NCI-H510A (cell line): Measurements from ENCODE around the gene NT5DC1.

Experiments
- DNase-seq: peaks from one replicate; lab custom pipeline; 2025; lab: John Stamatoyannopoulos, UW

NT5DC1 gene

DNA sequence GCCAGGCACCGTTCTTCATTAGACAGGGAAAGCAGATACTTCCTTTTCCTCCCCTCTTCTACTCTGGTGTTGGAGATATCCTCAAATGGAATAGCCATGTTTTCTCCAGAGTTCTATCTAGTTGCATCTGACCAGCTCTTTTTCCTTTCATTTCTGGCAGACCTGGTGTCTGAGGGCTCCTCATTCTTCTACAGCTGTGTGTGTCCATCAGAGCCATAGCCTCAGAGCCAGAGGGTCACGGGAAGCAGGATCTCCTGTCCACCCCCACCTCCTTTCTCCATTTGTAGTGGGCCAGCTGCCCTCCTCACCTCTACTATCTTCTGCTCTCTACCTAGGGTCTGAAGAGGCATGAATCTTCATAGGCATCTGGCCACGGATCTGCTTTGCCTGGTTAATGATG is 96.2 kb downstream of the NT5DC1 start:
- DNase-seq: no peak

DNA sequence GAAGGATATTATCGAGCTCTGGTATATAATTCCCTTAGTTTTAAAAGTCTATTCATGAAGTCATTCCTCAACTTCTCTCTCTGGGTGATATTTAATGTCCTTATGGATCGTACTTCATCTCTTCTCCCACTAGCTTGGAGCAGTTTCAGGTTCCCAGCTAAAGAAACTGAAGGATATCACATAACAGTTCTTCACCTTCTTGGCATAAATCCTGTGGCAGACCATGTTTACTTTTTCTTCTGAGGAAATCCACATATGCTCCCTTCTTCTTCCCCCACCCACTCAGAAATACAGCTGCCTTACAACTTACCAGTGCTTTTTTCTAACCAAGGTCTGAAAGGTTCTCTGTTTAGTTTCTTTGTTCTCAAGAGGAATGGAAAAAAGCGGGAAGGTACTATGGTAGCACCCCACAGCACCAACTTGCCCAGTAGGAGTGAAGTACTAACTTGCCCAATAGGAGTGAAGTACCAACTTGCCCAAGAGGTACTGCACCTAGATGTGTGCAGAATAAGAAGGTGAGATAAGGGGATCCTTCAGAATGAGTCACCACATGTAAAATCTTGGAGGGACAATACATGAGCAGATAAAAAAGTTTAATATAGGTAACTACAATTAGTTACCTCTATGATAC is 100.1 kb downstream of the NT5DC1 start:
- DNase-seq: no peak

DNA sequence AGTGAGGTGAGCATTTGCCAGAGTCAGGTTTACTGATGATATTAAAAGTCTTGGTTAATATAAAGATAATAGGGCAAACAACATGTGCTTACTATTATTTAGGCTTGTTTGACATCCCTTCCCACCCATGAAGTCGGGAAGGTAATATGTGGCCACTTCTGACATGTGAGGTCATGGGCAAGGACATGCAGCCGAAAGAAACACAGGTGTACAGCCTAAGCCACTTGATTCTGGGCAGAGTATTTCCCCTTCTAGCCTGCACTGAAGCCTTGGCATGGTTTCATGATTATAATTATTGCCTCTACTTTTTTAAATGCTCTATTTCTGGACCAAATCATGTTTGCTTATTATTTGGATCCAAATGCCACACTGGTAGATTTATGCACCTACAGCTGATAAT is 100.9 kb downstream of the NT5DC1 start:
- DNase-seq: no peak

DNA sequence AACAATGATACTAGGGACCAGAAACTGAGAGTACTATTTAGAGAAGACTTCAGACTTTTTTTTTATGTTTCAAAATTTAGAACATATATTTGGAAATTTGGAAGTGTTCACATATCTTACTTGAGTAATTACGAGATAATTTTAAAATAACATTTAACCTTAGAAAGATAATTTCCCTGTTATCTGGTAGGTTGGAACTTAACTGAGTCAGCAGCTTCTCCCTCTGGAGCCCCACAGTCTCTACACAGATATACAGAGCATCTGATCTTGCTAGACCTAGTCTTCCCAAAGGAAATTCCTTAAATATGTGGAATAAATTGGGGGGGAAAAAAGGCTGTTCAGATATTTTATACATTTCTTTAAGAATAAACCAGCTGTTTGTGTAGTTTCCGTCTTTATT is 104.6 kb downstream of the NT5DC1 start:
- no peak for DNase-seq

GRCh38 chr6:116206231-116206903 is 105.7 kb downstream of the NT5DC1 start:
- DNase-seq: no peak

DNA sequence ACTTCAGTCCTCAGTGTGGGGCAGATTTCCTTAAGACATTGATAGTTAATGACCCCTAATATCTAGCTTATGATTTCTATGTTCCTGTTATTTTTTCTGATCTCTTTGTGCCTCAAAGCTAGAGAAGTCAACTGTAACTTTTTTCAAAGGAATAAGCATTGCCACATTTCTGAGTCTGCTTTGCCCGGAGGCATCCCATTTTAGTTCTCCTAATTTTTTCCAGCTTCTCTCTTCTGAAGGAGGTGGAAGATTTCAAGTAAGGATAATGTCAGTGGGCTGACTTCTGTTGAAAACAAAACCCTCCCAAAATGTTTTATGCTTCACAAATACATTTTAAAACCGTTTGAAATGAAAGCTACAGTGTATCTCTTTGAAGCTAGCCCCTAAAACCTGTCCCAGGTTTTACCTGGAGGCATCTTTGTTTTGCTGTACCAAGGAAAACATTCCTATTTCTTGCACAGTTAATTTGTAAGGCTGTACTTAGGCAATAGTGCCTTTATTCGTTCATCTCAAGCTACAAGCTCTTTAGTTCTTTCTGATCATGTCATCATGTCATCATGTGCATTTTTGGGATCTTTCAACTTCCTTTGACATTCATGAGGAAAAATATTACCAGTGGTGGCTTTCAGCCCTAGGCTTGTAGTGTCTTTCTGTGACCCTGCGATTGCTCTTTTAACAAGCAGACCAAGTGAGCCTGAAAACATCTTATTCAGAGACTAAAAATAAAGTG is 107.6 kb downstream of the NT5DC1 start:
- DNase-seq: no peak

- no peak for DNase-seq
These were observed 109.7 kb downstream of the NT5DC1 start for GRCh38 chr6:116210316-116210715.

DNA sequence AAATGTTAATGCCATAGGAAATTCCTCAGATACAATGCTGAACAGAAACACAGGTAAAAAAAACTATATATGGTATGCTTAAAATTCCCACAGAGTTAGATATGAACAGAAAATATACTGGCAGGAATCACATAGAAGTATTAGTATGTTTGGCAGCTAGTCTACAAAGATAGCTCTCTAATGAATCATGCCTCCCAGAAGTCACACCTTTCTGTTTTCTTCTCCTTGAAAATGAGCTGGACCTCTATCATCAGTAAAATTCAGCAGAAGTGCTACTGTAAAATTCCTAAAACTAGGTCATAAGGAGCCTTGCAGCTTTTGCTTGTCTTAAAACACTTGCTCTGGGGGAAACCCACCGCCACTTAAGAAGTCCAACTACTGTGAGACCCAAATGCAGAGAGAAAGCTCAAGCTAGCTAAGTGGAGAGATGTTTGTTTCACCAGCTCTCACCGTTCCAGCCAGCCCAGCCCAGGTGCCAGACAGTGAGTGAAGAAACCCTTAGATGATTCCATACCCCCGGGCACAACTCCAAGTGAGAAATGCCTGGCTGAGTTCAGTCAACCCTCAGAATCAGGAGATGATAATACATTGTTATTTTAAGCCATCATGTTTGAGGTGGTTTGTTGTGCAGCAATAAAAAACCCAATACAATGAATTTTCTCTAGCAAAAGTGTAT is 110.2 kb downstream of the NT5DC1 start:
- no peak for DNase-seq

GRCh38 chr6:116214681-116215080 is 114.0 kb downstream of the NT5DC1 start:
- no peak for DNase-seq

- DNase-seq: no peak
These were observed 114.8 kb downstream of the NT5DC1 start for GRCh38 chr6:116215414-116215813.

DNA sequence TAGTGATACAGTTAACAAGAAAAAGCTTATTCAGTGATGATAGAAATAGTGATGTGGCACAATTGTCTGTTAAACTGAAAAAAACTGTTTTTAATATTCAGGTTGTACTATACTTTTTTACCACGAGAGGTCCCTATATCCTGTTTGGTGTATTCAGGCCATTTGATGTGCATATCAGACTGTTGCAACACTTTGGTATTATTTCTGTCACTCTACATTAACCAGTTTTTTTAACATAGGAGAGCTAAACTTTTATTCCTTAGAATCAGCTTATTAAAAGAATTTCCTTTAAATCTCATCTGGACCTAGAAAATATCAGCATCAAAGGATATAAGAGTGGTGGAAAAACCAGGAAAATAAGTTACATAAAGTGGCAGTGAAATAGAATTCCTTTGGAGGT is 116.4 kb downstream of the NT5DC1 start:
- no peak for DNase-seq

GRCh38 chr6:116218172-116218633 is 117.5 kb downstream of the NT5DC1 start:
- no peak for DNase-seq

GRCh38 chr6:116218866-116219265 is 118.2 kb downstream of the NT5DC1 start:
- DNase-seq: no peak

DNA sequence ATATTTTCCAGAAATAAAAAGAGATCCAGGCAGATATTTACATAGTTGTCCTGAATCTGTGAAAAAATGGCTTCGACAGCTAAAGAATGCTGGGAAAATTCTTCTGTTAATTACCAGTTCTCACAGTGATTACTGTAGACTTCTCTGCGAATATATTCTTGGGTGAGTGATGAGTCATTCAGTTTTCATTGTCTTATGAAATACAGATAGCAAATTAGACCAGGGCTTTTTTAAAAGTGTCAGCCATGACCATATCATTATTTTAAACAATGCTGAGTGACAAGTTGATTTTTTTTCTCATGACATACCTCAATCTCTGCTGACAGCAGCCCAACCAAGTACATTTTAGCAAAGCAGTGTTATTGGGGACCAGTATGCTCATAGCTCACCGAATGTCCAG is 120.4 kb downstream of the NT5DC1 start:
- no peak for DNase-seq

DNA sequence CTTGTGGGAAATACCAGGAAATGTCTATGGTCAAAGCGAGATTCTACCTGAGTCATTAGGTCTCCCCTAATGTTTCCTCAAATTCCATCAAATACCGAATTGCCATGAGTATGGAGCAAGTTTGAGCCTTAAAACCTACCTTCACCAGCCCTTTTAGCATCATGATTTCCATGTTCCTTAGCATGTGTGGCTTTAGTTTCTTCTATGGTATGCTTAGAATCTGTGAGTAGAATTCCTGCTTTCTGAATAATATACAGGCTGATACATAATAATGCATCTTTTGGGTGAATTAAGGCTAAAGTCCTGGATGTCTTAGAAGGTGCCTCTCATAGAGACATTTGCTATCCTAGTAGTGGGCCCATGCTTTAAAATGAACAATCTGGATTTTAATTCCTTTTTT is 121.3 kb downstream of the NT5DC1 start:
- DNase-seq: no peak

DNA sequence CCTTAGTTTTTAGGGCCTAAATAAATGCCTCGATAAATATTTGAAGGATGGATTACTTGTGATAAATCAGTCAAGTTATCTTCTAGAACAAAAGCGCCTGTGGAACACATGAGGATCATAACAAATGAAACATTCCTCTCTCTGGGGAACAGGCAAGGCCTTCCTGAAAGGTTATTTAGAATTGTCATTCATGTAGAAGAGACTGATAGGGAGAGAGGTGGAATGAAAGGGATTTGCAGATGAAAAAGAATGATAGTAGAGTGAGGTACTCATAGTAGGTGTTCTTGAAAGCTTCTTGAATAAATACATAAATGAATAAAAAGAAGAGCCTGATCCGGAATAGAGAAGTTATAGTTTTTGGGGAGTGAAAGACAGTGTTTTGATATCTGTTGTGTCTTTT is 122.7 kb downstream of the NT5DC1 start:
- no peak for DNase-seq

DNA sequence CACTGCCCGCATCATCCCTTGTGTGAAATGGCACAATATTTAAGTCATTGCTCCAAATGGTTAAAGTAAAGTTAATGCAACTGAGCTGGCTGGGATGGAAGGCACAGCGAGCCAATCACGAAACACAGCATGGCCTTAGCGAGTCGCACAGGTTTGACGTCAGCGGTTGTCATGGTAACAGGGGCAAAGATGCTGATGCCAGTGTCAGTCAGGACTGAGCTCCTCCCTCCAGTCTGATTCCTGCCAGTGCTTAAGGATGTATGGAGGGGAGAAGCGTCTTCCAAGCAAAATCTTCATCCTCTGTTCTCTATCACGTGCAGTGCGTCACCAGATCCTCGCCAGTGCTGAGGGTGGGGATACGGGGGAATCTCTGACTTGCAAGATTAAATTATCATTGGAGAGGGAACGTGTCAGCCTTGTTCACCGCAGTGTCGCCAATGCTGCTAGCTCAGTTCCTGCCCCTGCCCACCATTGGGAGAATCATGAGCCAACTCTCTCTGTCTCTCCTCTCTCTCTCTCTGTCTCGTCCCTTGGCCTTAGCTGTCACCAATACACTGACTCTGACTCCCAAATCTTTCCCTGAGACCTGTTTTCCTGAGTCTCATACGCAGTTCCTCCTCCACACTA is 128.7 kb downstream of the NT5DC1 start:
- DNase-seq: no peak

GRCh38 chr6:116234689-116235088 is 134.0 kb downstream of the NT5DC1 start:
- DNase-seq: no peak

DNA sequence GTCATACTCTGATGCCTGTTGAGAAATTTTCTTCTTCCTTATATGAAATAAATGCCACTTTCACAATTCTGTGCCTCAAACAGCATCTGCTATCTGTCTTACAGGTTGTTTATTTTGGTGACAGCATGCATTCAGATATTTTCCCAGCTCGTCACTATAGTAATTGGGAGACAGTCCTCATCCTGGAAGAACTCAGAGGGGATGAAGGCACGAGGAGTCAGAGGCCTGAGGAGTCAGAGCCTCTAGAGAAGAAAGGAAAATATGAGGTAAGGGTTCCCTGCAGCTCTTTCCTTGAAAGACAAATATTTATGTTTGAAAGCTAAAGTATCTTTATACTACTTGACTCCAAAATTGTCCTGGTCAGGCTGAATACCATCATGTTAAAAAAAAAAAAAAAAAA is 137.4 kb downstream of the NT5DC1 start:
- DNase-seq: no peak

- DNase-seq: no peak
These were observed 138.6 kb downstream of the NT5DC1 start for GRCh38 chr6:116239256-116239655.

DNA sequence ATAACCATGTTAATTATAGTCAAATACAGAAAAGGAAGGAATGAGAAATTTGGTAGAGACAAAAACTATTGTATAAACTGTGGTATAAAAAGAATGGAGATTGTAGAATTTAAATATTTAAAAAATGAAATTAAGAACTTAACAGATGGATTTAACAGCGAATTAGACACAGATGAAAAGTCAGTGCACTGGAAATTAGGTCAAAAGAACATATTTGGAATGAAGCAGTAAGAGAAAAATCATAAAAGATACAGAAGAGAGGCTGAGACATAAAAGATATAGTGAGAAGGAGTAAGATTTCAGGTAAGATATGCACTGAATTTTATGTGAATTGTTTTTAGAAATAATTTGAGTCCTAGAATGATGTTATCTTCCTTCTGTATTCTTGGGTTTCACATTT is 139.2 kb downstream of the NT5DC1 start:
- DNase-seq: no peak

- DNase-seq: no peak
These were observed 143.6 kb downstream of the NT5DC1 start for GRCh38 chr6:116244284-116244683.
